Stimulated activated CD4-positive, alpha-beta T cell treated with anti-CD3 and anti-CD28 coated beads, Interleukin-2, amount 100 ng/mL, for 4 hours (primary cell): ENCODE measurements around the gene ZNF281.
"Not testable (repeated sequence)": the region's sequence is repeated elsewhere in the genome, so short reads cannot be mapped to it uniquely, and the experiment has no call there.

Experiments used
- DNase-seq: peaks from one replicate; pipeline ENCODE4 v3.0.0-alpha.2; 2020; ENCODE audit warnings: low read depth

ZNF281 gene, protein sequence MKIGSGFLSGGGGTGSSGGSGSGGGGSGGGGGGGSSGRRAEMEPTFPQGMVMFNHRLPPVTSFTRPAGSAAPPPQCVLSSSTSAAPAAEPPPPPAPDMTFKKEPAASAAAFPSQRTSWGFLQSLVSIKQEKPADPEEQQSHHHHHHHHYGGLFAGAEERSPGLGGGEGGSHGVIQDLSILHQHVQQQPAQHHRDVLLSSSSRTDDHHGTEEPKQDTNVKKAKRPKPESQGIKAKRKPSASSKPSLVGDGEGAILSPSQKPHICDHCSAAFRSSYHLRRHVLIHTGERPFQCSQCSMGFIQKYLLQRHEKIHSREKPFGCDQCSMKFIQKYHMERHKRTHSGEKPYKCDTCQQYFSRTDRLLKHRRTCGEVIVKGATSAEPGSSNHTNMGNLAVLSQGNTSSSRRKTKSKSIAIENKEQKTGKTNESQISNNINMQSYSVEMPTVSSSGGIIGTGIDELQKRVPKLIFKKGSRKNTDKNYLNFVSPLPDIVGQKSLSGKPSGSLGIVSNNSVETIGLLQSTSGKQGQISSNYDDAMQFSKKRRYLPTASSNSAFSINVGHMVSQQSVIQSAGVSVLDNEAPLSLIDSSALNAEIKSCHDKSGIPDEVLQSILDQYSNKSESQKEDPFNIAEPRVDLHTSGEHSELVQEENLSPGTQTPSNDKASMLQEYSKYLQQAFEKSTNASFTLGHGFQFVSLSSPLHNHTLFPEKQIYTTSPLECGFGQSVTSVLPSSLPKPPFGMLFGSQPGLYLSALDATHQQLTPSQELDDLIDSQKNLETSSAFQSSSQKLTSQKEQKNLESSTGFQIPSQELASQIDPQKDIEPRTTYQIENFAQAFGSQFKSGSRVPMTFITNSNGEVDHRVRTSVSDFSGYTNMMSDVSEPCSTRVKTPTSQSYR

DNA sequence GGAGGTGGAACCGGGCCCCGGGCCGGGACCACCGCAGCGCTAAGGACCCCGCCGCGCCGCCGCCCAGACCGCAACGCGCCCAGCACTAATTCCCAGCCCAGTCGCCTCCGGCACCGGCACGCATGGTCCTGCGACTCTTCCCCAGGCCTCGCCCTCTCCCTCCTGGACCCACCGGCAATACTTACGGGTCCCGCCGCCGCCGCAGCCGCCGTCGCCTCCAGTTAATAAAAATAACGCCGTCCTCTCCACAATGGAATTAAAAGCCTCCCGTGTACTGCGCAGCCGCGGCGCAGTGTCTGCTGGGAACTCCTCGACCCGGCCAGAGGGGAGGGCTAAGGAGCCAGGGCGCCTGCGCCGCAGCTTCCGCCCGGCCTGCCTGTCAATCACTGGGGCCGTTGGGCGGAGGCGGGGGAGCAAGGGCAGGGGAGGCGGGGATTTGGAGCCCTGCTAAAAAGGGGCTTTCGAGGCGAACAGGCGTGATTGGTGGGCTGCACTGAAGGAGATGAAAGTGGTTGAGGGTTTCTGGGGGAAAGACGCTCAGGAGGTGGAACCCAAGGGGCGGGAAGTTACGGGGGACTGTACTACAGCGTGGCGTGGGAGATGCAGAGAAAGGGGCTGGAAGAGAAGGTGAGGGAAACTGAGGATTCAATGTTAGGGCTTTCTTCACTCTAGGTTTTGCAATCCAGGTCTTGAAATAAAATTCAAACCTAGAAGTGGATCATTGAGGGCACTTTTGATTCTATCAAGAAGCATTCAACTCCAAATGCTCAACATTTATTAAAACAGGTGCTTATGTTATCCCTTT, at the start of gene ZNF281:
ZNF281 (minus strand) TSS at position 276 of the 805 bp plus-strand sequence. CDS start 331 bp downstream, outside the sequence.
- DNase-seq, result peak; percentile 94

DNA sequence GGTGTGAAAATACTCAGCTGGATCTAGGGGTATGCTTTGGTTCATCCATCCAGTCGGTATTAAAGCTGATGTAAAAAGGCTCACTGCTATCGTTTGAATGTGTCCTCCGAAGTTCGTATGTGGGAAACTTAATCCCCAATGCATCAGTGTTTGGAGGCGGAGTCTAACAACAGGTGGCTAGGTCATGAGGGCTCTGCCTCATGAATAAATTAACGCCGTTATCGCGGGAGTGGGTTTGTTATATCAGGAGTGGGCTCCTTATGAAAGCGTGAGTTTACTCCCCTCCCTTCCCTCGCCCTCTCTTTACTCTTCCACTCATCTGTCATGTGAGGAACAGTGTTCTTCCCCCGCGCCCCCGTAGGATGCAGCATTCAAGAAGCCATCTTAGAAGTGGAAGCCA, 48.9 kb upstream of the ZNF281 start:
- no peak for DNase-seq

DNA sequence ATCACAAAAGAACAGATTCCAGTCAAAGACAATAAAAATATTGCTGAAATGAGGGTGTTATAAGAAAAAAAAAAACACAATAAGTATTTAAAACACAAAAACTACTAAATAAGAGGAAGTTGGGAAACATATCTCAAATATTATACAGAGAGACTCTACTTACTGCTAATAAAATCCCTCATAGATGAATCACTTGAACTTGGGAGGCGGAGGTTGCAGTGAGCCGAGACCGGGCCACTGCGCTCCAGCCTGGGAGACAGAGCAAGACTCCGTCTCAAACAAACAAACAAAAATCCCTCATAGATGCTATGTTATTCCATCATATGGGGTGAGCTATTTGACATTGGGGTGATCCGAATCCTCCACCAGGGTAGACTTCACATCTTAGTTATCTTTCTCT, 48.0 kb upstream of the ZNF281 start:
- no peak for DNase-seq

DNA sequence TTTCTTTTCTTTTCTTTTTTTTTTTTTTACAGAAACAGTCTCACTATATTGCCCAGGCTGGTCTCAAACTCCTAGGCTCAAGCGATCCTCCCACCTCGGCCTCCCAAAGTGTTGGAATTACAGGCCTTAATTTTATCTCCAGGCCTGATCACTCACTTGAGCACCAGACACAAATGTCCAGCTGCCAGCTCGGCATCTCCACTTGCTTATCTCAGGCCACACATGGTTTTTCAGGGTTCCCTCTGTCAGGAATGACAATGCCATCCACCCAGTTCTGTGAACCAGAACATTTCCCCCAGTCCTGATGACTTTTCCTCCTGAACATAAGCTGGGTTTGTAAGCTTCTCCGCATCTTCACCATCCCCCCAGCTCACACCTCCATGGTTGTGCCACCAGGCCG, 44.6 kb upstream of the ZNF281 start:
- DNase-seq, result no peak

DNA sequence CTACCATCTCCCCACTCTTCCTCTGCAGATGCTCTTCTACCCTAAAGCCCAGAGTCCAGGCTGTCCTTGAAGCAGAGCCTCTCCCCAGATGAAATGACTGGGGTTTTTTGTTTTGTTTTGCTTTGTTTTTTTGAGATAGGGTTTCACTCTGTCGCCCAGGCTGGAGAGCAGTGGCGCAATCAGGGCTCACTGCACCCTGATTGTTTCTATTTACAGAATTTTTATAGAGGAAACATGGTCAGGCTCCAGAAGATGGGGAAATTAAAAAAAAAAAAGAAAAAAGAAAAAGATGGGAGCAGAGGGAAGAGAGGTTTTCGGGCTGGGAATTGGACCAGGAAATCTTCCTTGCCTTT, 43.7 kb upstream of the ZNF281 start:
- no peak for DNase-seq

DNA sequence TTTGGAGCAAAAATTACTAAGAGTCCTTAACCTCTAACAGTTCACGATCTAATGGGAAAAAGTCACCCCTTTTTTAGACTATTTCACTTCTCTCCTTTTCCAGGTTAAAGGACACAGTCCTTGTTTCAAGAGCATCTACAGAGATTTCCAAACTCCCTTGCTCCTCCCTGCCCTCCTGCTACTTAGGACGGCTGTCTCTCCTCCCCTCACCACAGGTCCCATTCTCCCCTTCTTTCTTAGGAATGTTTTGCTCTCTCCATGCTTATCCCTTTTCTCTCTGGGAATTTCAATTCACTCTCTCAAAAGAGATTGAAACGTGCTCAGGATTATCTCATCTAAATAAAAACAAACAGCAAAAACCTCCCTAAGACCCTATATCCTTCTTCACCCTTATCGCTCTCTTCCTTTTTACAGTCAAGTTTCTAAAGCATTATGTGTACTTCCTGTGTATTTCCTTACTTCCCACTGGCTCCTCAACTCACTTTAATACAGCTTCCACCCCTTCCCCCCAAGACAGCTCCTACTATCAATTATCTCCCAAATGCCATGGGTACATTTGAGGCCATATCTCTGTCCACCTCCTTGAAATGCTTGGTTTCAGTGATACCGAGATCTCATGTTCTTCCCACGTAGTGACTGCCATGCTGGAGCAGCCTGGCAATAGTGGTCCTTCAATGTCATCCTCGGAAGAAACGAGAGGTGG, 43.2 kb upstream of the ZNF281 start:
- DNase-seq, result no peak

DNA sequence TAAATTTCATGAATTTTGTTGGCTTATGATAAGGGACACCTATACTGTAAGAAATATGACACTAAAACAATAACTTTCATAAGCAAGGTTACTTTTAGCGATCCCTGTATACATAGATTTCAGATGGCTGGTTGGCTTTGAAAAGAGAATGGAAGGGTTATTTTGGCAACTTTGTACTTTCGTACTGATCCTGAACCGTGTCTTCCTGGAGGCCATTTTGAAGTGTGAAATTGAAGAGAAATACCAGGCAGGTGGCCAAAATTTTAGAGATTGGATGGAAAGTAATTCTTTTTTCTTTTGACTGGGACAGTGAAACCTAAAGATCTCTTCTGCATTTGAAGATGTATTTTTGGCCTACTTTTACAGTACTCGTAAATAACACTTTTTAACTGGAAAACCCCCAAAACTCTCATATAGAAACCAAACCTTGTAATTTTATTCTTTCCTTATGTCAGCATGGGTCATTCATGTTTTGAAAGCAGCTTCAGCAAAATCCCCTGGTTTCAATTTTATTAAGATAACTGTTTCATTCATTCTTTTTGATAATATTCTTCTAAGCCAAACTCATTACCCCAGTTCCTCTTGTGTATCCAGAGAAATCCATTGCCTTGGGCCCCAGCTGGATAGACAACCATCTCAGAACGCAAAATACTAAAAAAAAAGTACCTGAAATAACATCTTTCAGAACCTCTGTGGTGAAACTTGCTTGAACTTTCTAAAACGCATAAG, 38.4 kb upstream of the ZNF281 start:
- DNase-seq, result no peak

DNA sequence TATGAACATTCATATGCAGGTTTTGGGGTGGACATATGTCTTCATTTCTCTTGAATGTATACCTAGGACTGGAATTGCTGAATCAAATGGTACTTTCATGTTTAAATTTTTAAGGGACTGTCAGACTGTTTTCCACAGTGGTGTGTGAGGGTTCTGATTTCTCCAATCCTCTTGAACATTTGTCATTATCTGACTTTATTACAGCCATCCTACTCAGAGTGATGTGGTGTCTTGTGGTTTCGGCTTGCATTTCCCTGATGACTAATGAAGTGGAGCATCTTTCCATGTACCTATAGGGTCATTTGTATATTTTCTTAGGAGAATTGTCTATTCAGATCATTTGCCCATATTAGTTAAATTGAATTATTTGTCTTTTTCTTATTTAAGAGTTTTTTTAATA, 35.4 kb upstream of the ZNF281 start:
- DNase-seq, result no peak

DNA sequence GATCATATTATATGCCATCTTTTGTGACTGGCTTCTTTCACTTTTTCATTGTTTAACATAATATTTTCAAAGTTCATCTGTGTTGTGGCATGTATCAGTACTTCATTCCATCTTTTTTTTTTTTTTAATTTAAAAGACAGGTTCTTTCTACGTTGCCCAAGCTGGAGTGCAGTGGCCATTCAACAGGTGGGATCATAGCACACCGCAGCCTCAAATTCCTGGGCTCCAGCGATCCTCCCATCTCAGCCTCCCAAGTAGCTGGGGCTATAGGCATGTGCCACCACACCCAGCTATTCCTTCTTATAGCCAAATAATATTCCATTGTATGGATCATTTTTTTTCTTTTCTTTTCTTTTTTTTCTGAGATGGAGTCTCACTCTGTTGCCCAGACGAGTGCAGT, 34.6 kb upstream of the ZNF281 start:
- DNase-seq, result no peak

DNA sequence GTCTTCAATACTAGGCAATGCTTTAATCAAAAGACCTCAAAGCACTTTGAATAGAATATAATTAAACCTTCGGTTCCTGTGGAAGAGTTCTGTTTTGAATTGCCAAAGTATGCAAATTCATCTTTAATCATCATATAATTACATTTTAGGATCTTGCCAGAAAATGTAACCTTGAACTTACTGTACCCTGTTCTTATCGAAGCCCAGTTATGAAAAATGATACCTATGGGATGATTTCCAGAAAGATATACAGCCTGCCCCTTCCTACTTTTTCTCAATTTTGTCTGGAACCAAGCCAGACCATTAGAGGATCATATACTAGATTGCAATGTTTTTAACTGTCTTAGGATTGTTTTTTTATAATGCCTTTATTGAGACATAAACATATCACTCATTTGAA, 34.0 kb upstream of the ZNF281 start:
- DNase-seq, result no peak

DNA sequence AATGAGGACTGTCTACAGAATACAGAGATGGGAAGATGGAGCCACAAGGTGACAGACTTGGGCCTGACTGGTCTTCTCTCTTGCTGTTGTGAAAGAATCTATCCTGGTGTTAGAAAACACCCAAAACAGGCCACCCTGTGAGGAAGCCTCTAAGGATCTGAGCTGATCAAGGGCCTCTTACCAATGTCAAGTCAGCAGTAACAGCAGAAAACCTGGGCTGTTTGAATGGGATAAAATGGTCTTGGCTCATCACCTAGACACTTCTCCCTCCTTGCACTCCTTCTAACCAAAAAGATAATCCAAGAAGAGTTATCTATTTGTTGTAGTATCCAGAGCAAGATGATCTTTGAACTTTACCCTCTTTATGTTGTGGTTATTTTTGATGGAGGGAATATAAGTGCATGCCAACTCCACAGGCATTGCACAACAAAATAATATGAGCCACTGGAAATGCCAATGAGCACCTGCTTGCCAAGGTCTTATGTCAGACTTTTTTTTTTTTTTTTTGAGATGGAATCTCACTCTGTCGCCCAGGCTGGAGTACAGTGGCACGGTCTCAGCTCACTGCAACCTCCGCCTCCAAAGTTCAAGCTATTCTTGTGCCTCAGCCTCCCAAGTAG, 32.8 kb upstream of the ZNF281 start:
- DNase-seq, result no peak

DNA sequence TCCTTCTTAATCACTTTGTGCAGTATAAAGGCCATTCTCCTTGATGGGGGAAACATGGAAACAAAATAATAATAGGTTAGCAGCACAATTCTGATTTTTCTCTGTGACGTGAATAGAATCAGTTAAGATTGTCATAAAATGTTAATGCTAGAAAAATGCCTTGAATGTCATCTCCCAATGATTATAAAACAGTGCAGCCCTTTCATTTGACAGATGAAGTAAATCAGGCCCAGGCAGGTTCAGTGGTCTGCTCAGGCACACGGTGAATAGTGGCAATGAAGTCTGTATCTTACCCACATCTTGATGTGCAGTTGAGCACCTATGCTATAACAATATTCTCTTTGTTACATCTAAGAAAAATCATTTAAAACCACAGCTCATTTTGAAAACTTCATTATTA, 32.2 kb upstream of the ZNF281 start:
- no peak for DNase-seq

DNA sequence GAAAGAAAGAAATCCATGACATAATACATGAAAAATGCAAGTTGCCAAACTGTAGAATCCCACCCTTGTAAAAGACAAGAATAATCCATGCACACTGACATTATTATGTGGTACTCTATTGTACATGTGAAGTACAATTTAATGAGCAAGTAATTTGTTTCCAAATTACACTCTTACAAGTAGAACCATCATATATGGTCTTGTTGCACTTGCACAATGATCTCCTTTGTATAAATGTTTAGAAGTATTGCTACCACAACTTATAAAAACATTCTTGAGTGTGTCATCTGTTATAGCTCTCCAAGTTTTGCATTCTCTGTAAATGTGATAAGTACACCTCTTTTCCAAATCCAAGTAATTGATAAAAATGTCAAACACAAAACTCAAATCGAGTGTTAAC, 29.1 kb upstream of the ZNF281 start:
- DNase-seq, result no peak

DNA sequence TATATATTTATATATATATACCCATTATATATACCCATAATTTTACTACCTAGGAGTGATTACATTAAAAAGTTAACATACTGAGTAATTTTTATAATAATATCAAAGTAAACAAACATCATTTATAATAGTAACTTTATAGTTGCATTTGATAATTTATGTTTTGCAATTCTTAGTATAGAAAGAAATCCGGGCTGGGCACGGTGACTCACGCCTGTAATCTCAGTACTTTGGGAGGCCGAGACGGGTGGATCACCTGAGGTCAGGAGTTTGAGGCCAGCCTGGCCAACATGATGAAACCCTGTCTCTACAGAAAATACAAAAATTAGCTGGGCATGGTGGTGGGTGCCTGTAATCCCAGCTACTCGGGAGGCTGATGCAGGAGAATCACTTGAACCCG, 28.6 kb upstream of the ZNF281 start:
- not testable (repeated sequence) for DNase-seq

DNA sequence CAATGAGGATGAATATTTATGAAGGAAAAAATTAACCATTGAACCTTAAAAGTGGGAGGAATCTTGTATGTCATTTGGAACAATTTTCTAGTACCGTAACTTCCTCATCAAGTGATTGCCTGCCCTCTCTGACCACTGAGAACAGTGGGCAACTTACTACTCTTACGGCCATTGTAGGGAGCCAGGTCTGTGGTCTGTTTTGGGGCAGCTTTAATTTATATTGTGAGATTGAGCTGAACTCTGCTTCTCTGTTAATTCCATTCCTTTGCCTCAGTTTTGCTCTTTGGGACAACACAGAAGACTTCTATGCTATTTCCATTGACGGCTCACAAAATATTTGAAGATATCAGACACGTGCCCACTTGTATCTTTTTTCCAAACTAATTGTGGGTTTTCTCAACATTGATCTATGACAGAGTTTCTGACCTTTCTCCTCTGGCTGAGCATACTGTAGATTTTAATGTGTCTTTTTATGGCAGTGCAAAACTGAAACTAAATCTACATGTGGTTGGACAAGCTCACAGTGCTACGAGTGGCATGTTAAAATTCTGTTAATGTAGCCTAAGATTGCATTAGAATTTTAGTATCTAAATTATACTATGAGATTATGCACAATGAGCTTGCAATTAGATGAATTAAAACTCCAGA, 27.8 kb upstream of the ZNF281 start:
- DNase-seq, result no peak

DNA sequence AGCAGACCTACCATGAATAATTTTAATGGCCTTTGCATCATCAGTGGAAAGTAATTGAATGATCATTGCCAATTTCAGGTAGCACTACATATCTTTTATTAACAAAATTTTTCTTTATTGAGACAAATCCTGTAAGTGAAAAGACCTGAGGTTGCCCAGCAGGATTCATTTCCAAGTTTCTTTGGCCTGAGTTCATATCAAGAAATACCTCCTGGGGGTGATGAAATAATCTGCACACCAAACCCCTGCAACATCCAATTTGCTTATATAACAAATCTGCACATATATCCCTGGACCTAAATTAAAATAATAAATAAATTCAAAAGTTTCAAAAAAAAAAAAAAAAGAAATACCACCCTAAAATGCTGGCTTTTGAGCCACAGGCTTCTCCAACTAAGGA, 27.3 kb upstream of the ZNF281 start:
- no peak for DNase-seq

DNA sequence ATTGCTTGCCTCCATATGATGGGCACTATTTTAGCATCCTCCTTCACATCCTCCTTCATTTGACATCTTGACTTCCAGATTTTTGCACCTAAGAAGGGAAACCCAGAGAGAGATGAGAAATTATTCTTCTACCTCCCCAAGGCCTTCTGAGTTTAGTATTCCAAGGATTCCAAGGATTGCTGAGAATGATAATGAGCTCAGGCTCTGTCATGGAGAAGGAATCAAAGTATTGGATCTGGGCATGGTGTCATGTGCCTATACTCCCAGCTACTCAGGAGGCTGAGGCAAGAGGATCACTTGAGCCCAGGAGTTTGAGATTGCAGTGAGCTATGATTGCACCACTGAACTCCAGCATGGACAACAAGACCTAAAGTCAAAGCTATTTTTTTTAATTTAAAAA, 26.6 kb upstream of the ZNF281 start:
- DNase-seq, result no peak

DNA sequence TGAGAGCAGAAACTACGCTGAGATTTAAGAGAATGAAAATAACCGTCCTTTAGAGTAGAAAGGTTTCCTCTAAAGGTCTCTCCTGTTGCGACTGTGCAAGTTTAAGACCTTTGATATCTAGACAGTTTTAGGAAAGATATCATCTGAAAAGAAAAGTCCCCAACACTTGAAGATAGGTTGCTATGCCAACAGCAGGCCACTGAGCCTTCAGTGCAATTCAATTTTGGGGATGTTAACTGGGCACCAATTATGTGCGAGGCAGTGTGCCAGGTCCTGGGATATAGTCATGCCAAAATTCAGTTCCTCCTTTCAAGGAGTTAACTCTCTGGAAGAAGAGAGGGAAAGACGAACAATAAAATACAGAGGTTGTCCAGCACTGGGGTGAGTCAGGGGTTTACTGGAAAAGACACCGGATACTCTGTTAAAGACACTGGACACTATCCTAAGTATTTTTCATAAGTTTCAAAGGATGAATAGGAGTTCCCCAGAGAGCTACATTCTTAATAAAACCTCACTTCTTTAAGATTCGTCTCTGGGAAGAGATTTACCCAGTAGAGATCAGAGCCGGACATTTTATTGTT, 25.5 kb upstream of the ZNF281 start:
- no peak for DNase-seq

DNA sequence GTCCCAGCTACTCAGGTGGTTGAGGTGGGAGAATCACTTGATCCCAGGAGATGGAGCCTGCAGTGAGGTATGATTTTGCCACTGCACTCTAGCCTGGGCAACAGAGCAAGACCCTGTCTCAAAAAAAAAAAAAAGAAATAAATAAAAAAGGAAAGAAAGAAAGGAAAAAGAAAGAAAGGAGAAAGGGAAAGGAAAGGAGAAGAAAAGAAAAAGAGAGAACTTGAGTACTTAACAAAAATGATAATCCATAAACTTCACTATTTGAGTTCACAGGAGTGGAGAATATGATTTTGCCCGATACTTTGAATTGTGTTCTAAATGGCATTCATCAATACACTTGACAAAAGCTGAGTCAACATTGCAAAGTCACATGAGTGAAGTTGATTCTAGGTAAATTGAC, 23.8 kb upstream of the ZNF281 start:
- DNase-seq, result no peak

DNA sequence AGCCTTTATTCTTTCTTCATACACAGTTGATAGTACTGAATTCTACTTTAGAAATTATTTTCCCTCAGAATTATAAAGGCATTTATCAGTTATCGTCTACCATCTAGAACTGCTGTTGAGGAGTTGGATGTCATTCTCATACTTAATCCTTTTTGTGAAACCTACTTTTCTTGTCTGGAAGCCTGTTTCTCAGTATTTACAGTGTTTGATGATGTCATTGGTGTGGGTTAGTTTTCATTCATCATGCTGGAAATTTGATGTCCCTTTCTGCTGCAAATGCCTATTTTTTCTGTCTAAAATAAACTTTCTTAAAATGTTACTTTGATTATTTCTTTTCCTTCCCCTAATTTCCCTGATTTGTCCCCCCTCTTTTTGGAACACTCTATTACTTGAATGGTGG, 22.8 kb upstream of the ZNF281 start:
- DNase-seq, result no peak
